K562 treated with DMSO at 1 percent for 24 hours (cell line): ENCODE data around the gene APOOL. TPM values are rescaled to one million over a fixed set of nuclear protein-coding genes. Genes with fewer than 3 reads are reported as not detected.

Experiments
- total RNA-seq: library from RNA; unstranded; fragments of 300-600 nt; gene quantifications from 2 replicates; pipeline ENCODE4 v1.2.3, GENCODE V29; 2022; ENCODE audit warnings: low read depth; ENCODE audit not compliant: insufficient read depth

Gene APOOL
- 8.7 and 9.8 TPM in 2 replicates for total RNA-seq

GRCh38 chrX:85003655-85004244 lies at the start of gene APOOL:
Gene APOOL (plus strand): TSS chrX:85003877. CDS start chrX:85003913, 36 bp downstream.

Other genes with a start within 250 kb of the APOOL start
- not detected in 2 replicates for gene SATL1, start 239.9 kb downstream of the APOOL start, total RNA-seq
- 3.6 and 3.9 TPM in 2 replicates for gene ZNF711, start 240.1 kb downstream of the APOOL start, total RNA-seq